GM21528 (cell line): ENCODE results near the gene BRWD1.

Experiments
- ATAC-seq: cut with Tn5 transposase; IDR thresholded peaks from one replicate; pipeline ENCODE4 v1.9.1; 2021; ENCODE audit warnings: mild to moderate bottlenecking, moderate library complexity; ENCODE audit not compliant: unreplicated experiment, low FRiP score

Gene BRWD1

DNA sequence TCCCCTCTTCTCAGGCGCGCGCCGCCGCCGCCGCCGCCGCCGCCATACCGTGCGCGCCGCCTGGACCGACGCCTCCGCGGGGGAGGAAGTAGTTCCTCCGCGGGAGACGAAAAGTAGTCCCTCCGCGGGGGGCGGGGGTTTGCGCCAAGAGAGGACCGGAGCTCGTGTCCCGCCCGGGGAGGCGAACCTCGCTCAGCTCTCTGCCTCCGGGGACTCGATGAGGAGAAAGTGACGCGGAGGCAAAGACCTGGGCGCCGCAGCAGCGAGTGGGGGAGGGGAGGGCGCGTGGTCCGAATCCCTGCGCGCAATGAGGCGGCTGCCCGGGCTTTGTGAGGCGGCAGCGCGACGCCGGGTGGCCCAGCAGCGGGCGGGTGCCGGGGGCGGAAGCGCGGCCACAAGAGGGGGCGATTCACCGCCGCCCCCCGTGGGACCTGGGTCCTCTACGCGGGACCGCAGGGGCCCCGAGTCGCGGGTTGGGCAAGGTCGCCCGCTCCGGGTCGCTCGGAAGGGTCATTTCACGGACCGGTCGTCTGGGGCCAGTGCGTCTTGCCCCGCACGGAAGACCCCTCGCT lies at the start of gene BRWD1:
TSS of gene BRWD1 (minus strand) at position 62 of the 572 bp plus-strand sequence. CDS start 141 bp downstream, outside the sequence.
- peak; percentile 60 for ATAC-seq

DNA sequence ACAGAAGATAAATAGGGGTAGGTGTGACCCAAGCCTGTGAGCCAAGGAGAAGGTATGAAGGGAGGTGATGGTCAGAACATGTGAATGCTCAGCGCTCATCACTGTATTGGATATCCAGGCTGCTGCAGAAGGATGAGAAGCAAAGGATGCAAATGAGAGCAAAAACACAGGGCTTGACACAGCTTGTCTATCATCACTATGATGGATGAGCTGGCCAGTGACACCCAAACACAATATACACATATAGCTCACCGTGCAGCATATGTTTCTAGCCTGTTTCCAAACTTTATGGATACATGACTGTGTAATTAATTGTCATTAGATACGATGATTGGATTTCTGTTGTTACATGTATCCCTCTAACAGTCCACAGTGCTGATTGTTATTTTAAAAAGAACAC lies 49.3 kb upstream of the BRWD1 start:
- no peak for ATAC-seq

- ATAC-seq = no peak
These were observed 46.0 kb upstream of the BRWD1 start for GRCh38 chr21:39359382-39359781.

DNA sequence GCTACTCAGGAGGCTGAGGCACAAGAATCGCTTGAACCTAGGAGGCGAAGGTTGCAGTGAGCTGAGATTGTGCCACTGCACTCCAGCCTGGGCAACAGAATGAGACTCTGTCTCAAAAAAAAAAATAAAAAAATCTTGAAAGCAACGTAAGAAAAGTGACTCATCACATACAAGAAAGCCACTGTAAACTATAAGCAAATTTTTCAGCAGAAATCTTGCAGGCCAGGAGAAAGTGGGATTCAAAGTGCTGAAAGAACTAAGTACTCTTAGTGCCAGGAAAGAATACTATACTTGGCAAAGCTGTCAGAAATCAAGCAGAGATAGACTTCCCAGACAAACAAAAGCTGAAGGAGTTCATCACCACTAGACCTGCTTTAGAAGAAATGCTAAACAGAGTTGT lies 39.9 kb upstream of the BRWD1 start:
- ATAC-seq = no peak

GRCh38 chr21:39350094-39351005 lies 36.9 kb upstream of the BRWD1 start:
- no peak for ATAC-seq

DNA sequence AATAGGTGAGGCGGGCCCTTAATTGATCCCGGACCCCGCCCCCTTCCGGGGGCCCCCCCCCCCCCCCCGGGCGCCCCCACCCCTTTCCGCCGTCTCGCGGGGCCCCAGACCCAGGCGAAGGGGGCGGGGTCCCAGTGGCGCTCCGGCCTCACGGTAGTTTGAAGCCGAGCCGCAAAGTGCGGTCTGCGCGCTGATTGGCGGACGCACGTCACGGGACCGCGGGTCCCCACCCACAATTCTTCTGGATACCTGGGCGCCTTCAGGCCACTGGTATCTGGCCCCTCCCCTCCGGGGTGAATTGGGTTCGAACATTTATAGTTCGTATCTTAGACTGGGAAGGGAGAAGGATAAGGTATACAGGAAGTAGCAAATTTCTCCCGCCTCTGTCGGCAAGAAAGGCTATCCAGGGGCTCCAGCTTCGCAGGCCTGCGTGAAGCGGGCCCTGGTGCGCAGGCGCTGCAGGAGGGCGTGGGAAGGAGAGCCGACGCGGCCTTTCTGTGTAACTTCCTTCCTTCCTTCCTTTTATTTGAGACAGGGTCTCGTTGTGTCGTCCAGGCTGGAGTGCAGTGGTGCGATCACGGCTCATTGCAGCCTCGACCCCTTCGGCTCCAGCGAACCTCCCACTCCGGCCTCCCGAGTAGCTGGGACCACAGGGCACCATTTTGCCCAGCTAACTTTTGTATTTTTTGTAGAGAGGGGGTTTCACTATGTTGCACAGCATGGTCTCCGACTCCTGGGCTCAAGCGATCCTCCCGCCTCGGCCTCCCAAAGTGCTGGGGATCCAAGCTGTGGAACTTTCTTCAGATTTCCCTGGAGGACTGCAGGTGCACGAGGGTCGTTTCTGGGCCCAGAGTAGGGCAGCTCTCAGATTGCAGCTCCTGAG lies 36.0 kb upstream of the BRWD1 start:
- peak; percentile 83 for ATAC-seq

DNA sequence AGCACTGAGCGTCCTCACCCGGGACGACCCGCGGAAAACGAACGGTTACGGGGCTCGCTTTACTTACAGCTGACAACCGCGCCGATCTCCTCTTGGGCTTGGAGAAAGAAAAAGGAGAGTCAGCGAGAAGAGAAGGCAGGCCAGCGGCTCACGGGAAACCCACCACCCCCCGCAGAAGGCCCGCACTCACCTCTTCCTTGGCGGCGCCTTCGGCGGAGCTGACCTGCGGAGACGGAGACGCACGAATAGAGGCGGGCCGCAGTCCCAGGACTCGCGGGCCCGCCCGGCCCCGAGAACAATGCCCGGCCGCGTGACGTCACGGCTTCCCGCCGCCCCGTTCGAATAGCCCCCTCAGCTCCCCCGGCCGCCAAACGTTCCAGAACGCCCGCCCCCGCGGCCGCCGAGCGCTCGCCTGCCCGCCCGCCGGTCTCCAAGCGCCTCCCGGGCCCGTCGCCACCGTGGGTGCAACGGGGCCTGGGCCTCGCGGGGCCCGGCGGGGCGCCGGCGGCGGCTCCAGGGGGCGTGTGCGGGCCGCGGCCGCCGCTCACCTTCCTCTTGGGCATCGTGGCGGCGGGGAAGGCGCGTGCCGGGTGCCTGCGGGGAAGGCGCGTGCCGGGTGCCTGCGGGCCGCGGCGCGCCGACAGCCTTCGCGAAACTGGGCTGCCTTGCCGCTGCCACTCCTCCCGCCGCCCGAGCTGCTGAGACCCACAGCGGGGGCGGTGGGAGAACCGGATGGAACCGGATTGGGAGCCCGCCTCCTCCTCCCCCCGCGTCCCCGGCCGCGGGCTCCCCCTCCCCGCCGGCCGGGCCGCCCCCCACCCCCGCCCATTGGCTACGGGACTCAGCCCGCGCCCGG lies 35.2 kb upstream of the BRWD1 start, which contains the start of gene HMGN1:
TSS of gene HMGN1 (minus strand) at position 734 of the 856 bp plus-strand sequence. CDS start at position 563, 171 bp downstream.
- ATAC-seq = peak; percentile 51

DNA sequence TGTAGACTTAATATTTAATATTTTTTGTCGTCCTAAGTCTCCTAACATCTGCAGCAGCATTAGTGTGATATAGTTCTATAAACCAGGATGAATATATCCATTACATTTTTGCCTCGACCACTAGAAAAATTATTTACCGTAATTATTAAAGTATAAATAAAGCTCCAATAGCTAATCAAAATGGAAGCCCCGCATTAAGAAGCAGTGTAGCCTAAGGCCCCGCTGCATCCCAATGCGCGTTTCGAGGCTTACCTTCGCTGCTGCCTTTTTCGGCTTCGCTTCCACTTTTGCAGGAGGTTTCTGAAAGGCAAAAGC lies 34.6 kb upstream of the BRWD1 start:
- ATAC-seq = no peak

GRCh38 chr21:39347537-39347936 lies 34.1 kb upstream of the BRWD1 start:
- no peak for ATAC-seq

GRCh38 chr21:39346671-39347331 lies 33.4 kb upstream of the BRWD1 start:
- ATAC-seq = no peak

GRCh38 chr21:39346206-39346605 lies 32.8 kb upstream of the BRWD1 start:
- ATAC-seq = no peak

GRCh38 chr21:39345440-39345839 lies 32.0 kb upstream of the BRWD1 start:
- no peak for ATAC-seq

DNA sequence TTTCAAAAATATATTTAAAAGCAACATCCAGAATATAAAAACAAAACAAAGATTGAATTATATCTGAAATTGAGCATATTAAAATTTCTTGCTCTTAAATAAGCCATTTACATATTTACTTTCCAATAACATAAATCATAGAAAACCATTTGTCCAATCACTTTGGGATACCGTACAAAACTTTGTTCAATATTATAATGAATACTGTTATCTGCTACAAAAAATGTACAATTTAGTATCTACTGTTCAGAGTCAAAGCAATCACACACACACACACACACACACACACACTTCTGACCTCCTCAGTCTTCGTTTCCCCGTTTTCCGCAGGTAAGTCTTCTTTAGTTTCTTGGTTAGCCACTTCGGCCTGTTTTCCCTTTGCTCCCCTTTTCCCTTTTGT lies 31.4 kb upstream of the BRWD1 start:
- ATAC-seq = no peak

- no peak for ATAC-seq
These were observed 28.0 kb upstream of the BRWD1 start for GRCh38 chr21:39341249-39341923.

DNA sequence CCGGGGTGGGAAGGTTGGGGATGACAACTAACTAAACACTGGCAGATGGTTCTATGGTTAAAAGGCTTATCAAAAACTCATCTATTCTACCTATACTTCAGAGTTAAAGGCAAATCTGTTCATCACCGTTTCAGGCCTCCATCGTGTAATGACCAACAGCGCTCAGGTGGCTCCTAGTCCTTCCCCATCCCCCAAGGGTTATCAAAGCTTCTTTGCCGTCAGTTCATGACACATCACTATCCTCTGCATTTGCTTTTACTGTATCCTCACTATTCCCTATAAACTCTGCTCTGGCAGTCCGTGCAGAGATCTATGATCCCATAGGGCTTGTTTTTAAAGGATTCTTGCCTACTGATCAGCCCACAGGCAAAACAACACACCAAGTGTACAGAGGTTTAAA lies 27.3 kb upstream of the BRWD1 start:
- no peak for ATAC-seq

DNA sequence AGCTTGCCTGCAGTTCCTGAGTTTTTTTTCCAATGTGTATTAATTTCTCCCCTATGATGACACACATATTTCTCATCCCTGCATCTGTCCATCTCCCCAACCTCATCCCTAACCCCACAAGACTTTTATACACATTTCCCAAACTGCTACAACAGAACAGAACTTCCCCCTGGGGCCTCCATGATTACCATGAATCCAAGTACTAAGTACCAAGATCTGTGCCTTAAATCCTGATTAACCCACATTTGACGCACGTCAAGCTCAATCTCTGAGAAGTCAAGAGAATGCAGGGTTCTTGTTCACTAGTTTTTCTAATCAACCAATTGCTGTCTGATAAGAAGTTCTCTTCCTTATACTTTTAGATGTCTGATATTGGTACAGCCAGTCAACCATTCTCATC lies 25.8 kb upstream of the BRWD1 start:
- ATAC-seq = no peak

- ATAC-seq = no peak
These were observed 23.1 kb upstream of the BRWD1 start for GRCh38 chr21:39336457-39337008.

DNA sequence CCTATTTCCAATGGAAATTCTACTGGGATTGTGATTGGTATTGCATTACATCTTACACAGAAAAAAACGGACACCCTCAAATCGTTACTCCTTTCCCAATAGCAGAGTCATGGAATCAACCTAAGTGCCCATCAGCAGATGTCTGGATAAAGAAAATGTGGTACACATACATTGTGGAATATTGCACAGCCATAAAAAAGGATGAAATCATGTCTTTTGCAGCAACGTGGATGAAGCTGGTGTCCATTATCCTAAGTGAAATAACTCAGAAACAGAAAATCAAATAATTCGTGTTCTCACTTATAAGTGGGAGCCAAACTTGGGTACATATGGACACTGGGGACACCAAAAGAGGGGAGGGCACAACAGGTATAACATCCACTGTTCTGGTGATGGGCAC lies 21.2 kb upstream of the BRWD1 start:
- no peak for ATAC-seq

DNA sequence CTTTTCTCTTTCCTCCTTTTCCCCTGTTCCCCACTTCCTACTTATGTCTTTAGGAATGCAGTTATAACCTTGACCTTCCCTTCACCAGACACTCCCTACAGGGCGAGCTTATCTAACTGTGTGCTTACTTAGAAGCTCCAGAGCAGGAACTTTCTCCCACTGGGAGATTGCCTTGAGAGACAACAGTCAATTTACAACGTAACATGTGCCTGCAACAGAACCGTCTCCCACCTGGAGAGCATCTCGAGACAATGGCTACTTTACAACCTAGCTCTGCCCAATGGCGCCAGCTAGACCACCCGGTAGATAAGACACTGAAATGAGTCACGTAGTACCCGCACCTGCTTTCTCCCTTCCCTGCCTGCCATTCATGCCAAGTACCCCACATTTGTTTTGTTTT lies 18.7 kb upstream of the BRWD1 start:
- ATAC-seq = no peak
